Fibroblast of skin of left quadriceps (primary cell): ENCODE results near the gene SLC10A1.
A peak's percentile ranks its signal among the peaks of the same experiment; 100 is the strongest.
"Not testable (repeated sequence)": the region's sequence is repeated elsewhere in the genome, so short reads cannot be mapped to it uniquely, and the experiment has no call there.

ENCODE experiments used
- DNase-seq, 2 experiments: peaks; one replicate each; pipeline ENCODE4 v3.0.0-alpha.2; 2013; ENCODE audit warnings: low read depth in 2 of 2

SLC10A1 gene

DNA sequence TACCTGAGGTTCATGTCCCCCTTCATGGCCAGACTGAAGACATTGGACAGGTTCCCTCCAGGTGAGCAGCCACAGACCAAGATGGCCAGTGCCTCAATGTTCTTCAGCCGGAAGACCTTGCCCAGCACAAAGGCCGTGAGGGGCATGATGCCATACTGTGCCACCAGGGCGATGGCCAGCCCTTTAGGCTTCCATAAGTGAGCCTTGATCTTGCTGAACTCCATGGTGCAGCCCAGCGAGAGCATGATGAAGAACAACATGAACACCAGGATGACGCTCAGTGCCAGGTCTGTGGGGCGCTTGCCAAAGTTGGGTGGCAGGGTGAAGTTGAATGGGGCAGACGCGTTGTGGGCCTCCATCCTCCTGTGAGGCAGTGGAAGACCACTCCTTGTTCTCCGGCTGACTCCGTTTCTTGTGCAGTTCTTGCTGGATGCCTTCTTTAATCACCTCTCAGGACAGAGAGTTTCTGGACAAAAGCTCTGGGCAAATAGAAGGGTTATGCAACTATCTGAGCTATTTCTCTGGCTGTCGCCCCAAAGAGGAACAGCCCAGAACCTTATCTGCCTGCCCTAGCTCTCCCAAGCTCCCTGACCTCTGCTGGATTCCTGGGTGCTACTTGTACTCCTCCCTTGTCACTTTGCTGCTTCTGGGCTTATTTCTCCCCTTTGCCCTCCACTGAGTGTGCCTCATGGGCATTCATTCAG is at the start of gene SLC10A1:
Gene SLC10A1 (minus strand): TSS at position 445 of the 704 bp plus-strand sequence. CDS start 86 bp downstream, at position 359.
- DNase-seq: no peak

DNA sequence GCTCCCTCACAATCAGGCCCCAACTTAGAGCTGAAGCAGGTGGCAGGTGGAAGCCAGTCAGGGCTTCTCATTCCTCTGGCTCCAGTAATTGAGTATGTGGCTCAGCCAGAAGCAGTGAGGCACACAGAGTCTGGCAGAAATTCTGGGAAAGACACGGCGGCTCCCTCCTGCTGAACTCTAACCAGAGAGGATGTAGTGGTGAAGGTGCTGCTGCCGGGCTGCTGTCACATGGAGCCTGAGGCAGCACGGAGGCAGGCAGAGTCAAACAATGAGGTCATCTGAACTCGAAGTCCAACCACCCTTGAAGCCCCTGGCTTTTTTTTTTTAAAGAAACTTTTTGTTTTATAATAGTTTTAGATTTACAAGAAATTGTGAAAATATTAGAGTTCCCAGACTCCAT is 48.7 kb upstream of the SLC10A1 start:
- DNase-seq: no peak

GRCh38 chr14:69845050-69845581 is 48.1 kb upstream of the SLC10A1 start:
- no peak for DNase-seq

DNA sequence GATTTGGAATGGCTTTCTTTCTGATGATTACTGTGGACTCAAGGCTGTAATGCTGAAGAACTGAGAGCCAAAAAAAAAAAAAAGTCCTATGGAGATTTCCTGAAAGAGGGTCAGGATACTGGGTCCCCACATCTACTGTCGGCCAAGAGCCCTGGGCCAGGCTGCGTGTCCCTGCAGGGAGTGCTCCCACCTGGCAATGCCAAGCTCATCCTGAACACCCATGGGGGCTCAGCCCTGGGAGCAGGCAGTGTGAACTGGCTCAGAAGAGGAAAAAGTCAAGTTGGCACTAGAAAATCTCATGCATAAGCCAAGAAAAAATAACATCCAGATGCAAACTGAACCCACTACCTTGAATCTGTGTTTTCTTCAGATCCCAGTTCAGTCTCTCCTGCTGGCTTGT is 47.1 kb upstream of the SLC10A1 start:
- DNase-seq: no peak

DNA sequence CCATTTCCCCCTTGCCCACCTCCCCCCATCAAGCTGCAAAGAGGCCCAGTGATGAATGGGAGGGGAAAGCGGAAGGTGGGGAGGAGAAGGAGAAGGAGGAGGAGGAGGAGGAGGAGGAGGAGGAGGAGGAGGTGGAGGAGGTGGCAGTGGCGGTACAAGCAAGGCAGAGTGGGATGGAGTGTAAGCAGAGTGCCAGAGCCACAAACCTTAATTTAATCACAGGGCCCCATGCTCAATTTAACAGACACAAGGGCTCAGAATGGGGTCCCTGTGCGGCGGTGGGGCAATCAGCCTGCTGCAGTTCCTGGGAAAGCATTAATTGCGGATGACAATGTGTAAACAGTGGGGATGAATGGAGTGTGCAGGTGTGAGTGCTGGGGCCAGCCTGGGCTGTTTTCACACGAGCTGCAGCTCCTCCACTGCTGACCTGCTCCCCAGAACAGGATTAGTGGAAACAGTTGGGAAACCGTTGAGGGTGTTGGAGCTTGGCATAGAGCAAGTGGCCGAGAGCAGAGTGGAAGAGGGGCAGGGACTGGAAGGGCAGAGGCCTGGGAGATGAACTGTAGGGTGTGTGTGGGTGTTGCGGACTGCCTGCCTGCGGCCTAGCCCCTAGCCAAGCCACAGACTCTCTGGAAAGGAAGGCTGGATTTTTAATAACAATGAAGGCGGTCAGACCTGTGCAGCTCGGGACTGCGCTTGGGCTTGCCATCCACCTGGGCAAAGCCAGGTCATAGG is 45.8 kb upstream of the SLC10A1 start:
- no peak for DNase-seq

DNA sequence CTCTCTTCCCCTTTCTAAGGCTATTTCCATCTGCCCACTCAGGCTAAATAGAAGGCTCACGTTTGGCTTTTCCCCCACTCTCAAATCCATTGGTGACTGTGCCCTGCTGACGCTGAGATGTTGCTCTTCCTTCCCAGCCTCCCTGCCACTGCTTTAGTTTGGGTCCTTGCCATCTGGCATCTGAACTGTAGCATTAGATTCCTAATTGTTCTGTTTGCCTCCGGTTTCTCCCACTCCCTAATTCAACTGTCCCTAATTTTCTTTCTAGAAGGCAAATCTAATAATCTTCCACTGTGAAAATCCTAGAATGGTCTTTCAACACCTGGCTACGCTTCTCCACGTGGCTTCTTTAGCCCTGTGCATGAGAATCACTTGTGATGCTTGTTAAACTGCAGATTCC is 44.6 kb upstream of the SLC10A1 start:
- DNase-seq: no peak

GRCh38 chr14:69839661-69840060 is 42.6 kb upstream of the SLC10A1 start:
- DNase-seq: no peak

GRCh38 chr14:69838881-69839416 is 41.9 kb upstream of the SLC10A1 start:
- no peak for DNase-seq

- no peak for DNase-seq
Observed at GRCh38 chr14:69828879-69829278, 31.8 kb upstream of the SLC10A1 start.

GRCh38 chr14:69828354-69828753 is 31.3 kb upstream of the SLC10A1 start:
- DNase-seq: no peak

- DNase-seq: no peak
Observed at GRCh38 chr14:69827560-69827959, 30.5 kb upstream of the SLC10A1 start.

DNA sequence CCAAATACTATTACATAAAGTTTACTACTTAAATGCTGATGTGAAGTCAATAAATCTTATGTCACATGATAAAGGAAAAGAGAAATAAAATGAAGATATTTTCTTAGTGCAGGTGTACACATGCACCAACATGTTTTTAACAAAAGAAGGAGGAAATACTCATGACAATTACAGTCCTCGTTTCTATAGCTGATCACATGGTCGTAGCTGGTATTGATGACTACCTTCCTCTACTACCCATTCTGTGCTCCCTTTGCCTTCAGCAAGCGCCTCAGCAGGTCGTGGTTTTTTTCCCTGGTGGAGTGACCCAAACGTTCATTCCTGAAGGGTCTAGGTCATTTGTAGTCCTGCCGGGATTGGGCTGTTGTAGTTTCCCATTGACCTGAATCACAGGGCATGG is 25.4 kb upstream of the SLC10A1 start:
- DNase-seq: no peak

DNA sequence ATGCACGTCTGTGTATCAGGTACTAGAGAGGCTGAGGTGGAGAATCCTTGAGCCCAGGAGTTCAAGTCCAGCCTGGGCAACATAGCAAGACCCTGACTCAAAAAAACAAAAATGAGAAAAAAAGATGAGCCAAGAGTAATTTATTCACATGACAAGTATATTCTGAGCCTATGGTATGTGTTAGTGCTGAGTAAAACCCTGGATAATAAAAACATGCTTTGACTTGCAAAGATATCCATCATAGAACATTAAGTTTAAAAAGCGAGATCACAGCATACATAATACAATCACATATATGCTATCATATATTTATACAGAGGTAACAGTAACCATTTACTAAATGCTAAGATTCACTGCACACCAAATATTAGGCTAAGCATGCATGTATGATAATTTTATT is 23.9 kb upstream of the SLC10A1 start:
- DNase-seq: no peak

GRCh38 chr14:69819607-69820006 is 22.6 kb upstream of the SLC10A1 start:
- DNase-seq: no peak

DNA sequence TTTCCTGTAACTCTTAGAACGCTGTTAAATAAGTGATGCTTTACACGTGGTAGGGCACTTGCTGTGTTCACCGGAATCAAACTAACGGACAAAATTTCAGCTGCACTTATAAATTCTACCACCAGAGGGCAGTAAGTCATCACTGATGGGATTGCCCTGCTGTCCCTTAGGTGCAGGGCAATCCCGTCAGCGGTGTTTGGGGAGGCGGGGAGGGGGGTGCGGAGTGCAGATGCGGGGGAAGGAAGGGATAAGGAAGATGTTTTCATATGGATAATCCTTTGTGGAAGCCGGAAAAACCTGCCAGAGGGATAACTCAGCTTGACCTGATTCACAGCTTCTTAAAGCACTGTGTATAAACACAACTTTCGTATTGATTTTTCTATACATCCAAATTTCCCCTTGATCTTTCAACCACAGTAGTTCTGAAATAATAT is 21.7 kb upstream of the SLC10A1 start:
- peak; percentile 20 to 27 for DNase-seq

- no peak for DNase-seq
Observed at GRCh38 chr14:69816216-69816615, 19.2 kb upstream of the SLC10A1 start.

DNA sequence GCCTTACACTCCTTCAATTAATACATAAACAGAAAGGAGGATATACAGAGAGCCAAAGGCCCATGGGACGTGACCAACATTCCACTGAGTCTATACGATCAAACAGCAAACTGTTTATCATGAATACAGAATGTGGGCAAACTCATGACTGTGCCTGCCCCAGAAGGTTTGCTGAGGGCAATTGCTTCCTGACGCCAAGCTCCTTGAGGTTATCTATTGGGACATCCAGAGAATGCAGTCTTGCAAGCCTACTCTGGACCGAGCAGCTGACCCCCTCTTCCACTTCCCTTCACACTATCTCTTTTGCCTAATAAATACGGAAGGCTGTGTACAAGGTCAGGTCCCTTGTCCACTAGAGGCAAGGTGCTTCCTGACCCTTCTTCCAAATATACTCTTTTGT is 18.5 kb upstream of the SLC10A1 start:
- no peak for DNase-seq

DNA sequence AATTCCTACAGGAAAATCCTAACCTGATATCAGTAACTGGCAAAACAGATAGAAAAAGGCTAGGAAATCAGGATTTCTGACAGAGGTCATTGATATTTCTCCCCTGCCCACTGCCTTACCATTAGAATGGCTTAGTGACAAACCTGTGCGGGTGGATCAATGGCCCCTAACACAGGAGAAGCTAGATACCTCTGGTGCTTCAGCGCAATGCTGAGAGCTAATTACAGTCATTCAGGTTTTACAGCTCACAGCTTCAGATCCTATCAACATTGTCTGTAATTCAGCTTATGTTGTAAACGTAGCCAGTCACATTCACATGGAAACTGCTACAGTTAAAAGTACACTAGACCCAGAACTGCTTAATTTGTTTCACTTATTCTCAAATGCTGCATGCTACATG is 17.4 kb upstream of the SLC10A1 start:
- DNase-seq: no peak

DNA sequence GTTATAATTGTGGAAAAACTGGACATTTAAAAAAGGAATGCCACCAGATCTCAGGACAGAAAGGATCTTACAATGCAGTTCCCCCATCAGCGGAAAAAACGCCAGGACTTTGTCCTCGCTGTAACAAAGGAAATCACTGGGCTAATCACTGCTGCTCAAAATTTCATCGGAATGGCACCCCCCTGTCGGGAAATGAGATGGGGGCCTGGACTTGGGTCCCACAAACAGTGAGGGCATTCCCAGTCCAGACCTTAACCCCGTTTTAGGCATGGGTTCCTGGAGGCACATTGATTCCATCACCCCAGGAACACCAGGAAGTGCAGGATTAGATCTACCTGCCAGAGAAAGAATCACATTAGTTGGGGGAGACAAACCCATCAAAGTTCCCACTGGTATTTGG is 16.3 kb upstream of the SLC10A1 start:
- DNase-seq: not testable (repeated sequence)

GRCh38 chr14:69812711-69813110 is 15.7 kb upstream of the SLC10A1 start:
- no peak for DNase-seq

GRCh38 chr14:69811868-69812252 is 14.8 kb upstream of the SLC10A1 start:
- DNase-seq: no peak

- DNase-seq: no peak
Observed at GRCh38 chr14:69811227-69811867, 14.3 kb upstream of the SLC10A1 start.
